NCI-H2107 treated with DMSO at 0.1 percent for 48 hours (cell line): ENCODE results near the gene B4GALT5.
A peak's percentile ranks its signal among the peaks of the same experiment; 100 is the strongest.

Experiments
- DNase-seq: peaks from one replicate; lab custom pipeline; 2025; ENCODE audit not compliant: unreplicated experiment; lab: John Stamatoyannopoulos, UW

The B4GALT5 gene

DNA sequence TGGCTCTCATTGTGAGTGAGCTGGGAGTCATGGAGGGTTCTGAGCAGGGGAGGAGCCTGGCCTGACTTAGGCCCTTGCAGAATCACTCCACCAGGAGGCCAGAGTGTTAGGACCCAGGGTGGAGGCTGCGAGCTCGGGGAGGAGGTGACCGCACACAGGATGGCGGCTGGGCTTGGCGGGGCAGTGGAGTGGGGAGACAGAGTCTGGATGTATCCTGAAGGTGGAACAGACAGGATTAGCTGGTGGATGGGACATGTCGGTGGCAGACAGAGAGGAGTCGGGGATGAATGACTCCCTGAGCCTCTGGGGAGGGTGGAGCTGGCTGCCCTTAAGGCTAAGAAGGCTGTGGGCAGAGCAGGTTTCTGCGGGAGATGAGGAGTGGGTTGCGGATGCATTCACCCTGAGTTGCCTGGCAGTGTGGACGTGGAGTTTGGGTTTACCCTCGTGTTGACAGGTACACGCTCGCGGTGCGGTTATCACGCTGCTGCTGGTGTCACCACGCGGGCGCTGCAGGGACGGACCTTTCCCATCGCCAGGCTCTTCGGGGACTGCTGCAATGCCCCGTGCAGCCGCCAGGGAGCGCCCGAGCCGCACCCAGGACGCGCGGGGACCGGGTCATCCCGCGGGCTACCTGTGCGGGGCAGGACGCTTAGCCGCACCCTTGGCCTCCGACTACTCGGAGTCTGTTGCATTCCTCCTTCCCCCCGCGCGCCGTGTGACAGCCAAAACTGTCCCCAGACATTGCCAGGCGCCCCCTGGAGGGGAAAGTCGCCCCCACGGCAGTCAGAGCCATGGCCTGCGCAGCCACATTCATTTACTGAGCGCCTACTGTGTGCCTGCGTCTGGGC lies 102.8 kb downstream of the B4GALT5 start:
- DNase-seq: peak; percentile 22

DNA sequence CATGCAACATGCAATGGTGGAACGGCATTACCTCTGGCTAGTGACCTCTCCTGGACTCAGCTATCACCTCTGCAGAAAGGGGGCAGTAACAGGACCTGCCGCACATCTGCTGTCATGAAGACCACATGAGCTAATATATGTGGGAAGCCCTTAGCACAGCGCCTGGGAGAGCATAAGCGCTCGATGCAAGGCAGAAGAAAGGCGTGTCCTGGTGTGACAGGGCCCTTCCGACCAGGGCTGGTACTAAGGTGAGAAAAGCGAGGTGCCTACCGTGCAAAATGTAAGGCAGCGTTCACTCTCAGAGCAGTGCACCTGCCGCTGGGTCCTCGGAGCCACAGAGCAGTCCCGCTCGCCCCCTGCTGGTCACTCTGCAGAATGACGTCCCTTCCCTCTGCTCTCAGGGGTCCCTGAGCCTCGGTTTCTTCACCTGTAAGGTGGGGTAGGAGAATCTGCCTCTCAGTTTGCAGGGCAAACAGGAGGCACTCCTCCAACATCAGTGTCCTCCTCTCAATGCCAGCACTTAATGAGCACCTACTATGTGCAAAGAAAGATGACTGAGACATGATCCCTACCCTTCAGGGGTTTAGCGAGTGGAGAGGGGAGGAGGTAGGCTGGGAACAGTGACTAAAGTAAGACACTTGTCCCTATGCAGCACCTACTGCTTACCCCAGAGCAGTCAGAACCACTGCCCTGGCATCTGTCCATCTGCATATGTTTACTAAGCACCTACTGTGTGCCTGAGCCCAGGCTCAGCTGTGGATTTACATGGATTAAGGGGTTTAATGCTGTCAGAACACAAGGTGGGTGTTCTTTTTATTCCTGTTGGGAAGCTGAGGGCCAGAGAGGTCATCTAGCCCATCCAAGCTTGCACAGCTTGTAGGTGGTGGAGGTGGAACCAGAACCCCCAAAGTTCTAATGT lies 104.7 kb downstream of the B4GALT5 start:
- DNase-seq: peak; percentile 57

DNA sequence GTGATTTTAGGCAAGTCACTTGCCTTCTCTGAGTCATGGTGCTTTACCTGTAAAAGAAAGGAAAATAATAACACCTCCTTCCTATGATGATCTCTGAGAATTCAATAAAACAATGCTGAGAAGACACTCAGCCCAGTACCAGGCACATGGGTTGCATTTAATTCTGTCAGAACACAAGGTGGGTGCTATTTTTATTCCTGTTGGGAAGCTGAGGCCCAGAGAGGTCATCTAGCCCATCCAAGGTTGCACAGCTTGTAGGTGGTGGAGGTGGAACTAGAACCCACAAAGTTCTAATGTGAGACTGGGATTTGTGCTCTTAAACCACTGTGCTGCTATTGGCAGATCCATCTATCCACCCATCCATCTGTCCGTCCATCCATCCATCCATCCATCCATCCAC lies 106.1 kb downstream of the B4GALT5 start:
- DNase-seq: no peak

DNA sequence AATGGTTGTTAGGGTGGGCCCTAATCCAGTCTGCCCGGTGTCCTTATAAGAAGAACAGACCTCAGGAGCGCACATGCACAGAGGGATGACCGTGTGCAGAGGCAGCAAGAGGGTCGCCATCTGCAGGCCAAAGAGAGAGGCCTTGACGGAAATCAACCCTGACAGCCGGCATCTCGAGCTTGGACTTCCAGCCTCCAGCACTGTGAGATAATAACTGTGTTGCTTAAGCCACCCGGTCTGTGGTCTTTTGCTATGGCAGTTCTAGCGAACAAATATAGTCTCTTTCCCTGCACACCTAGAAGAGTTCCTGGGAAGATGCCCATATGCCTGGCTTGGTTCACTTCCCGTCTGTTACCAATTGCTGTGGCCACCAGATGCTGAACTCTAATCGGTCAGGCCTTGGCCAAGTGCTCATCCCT lies 110.5 kb downstream of the B4GALT5 start:
- no peak for DNase-seq

DNA sequence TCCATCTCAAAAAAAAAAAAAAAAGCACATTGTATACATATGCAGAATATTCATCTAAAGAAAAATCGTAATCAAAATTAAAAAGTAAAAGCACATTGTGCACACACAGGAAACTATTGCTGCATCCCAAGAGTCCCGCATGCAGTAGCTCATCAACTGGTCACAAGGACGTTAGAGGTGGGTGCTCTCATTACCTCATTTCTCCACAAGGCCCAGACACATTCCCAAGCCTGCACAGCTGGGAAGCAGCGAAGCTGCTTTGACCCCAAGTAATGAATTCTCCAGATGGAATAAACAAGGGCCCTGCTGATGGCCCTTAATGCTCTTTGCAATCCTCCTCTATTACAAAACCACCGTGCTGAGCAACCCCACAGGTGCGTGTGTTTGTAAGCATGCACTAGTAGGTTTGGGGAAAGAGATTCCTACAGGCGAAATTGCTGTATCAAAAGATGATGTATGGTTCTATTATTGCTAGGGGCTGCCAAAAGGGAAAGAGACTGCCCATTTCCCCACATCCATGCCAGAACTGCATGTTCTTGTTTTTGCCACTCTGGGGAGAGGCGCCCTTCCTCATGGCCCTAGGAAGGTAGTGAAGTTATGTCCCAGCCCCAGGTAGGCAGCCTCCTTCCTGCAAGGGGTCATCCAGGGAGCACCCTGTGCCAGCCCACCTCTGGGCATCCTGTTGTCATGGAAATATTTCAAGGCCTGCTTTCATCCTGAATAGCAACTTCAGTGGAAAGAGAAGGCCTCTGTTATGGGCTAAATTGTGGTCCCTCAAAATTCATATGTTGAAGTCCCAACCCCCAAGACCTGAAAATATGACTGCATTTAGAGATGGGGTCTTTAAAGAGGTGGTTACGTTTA lies 111.1 kb downstream of the B4GALT5 start:
- no peak for DNase-seq

DNA sequence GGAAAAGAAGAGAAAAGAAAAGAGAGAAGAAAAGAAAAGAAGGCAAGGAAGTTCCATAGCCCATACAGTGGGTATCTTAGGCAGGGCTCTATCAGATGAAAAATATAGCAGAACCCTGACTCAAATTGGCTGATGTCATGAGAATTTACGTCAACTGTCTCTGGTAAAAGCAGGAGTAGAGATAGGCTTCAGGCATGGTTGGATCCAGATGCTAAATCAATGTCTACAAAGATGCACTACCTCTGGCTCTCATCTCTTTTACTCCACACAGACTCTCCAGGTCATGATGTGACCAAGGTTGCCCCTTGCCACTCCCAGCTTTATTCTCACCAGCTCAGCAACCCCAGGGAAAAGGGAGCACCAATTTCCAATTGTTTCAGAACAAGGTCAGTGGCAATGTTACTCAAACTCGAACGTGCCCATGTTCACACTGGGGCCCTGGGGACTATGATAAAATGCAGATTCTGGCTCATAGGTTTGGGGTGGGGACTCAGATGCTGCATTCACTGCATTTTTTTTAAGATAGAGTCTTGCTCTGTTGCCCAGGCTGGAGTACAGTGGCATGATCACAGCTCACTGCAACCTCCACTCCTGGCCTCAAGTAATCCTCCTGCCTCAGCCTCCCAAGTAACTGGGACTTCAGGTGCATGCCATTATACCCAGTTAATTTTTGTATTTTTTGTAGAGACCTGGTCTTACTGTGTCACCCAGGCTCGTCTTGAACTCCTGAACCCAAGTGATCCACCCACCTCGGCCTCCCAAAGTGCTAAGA lies 112.3 kb downstream of the B4GALT5 start:
- DNase-seq: no peak

DNA sequence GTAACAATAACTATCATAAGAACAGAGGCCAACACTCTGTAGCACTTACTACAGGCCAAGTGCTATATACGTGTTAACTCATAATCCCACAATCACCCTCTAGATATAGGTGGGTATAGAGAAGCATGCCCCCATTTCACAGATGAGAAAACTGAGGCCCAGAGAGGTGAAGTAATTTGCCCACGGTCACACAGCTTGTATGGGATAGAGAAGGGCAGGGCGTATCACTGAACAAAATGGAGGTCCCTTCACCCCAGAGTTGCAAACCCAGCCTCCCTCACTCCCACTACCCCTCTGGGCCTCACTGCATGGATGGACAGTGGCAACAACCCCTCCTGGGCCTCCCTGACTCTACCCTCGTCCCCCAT lies 113.9 kb downstream of the B4GALT5 start:
- DNase-seq: no peak

DNA sequence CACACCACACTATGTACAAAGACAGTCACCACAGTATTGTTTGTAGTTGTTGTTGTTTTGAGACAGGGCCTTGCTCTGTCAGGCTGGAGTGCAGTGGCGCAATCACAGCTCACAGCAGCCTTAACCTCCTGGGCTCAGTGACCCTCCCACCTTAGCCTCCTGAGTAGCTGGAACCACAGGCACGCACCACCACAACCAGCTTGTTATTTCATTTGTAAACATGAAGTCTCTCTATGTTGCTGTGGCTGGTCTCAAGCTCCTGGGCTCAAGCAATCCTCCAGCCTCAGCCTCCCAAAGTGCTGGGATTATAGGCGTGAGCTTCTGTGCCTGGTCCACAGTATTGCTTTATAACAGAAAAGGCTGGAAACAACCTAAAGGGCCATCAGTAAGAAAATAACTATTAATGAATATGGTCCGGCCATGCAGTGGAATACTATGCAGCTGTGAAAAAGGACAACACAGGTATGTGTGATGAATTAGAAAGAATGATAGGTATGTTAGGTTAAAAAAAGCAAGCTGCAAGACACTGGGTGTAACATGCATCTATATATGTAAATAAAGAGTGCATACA lies 115.8 kb downstream of the B4GALT5 start:
- DNase-seq: no peak

DNA sequence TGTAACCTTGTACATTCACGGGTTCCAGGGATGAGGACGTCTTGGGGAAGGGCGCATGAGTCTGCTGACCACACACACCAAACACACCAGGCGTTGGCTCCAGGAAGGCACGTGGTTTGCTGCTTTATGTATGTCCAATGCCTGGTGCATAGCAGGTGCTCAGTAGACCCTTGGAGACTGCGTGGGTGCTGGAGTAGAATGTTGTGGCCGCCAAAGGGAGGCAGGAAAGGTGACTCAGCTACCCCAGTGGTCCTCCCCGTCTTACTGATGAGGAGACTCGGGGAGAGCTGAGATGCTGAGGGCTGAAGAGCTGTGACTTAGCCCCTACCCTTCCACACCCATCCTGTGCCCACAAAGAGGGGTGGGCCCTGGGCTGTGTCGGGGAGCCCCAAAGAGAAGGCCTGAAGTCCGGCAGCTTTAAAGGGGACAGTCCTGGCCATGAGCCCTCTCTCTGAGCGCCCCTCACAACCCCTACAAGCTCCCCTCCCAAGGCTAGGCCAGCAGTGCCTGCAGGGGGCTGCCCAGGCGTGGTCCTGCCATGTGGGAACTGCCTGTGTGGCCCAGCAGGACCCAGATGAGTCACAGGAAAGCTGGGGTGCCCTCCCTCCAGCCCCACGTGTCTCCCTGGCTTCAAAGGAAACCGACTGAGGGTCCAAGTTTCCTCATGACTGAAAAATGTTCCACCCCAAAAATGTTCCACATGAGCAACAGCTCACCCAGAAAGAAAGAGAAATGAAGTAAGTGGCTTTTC lies 117.7 kb downstream of the B4GALT5 start:
- DNase-seq: no peak

DNA sequence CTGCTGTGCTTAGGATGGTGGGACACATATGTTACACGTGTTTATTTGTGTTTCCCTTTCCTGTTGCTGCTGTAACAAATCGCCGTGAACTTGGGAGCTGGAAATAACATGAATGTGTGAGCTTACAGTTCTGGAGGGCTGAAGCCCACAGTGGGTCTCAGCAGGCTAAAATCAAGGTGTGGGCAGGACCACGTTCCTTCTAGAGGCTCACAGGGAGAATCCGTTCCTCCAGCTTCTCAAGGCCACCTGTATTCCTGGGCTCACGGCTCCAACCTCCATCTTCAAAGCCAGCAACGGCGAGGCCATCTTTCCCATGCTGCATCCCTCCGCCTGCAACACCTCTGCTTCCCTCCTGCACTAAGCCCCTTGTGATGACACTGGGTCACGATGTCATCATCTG lies 118.3 kb downstream of the B4GALT5 start:
- no peak for DNase-seq

DNA sequence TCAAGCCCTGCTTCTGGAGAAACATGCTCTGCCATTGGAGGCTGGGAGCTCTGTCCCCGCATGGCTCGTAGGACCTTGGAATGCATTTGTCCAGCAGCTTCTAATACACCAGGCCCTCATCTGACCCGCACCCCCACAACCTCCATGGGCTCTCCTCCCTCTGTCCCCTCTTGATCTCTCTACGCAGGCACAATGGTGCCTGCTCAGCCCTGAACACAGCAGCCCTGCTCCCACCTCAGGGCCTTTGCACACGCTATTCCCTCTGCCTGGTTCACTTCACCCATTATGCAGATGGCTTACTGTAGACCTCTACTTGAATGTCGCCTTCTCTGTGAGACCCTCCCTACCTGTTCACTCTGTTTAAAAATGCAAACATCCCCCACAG lies 118.8 kb downstream of the B4GALT5 start:
- DNase-seq: no peak

DNA sequence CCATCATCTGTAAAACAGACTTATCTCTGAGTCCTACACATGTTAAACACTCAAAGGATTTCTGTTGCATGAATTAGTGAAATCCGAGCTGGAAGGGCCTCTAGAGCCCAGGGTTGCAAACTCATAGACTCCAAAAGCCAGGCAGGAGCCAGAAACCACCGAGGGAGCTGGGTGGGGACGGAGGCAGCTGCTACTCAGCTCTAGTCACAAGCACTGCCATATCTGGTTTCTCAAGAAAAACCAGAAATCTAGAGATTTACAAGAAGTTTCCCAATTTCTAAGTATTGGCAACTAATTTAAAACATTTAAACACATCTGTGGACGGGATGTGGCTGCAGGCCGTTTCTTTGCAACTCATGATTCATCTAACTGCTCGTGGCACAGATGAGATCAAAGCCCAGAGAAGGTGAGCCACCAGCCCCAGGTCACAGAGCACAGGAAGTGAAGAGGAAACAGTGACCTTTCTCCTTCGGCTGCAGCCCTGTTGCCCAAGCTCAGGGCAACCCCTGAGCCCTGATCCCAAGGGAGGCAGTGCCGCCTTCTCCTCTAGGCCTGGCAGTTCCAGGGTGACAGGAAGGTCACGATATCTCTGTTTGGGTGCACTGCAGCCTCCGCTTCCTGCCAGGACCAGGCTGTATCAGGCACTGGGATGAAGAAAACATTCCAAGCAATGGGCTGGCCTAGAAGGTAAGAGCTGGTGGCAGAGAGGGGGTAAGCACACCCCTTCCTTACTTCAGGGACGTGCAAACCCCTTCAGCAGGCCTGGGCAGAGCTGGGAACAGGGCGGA lies 119.3 kb downstream of the B4GALT5 start:
- peak; percentile 60 for DNase-seq

DNA sequence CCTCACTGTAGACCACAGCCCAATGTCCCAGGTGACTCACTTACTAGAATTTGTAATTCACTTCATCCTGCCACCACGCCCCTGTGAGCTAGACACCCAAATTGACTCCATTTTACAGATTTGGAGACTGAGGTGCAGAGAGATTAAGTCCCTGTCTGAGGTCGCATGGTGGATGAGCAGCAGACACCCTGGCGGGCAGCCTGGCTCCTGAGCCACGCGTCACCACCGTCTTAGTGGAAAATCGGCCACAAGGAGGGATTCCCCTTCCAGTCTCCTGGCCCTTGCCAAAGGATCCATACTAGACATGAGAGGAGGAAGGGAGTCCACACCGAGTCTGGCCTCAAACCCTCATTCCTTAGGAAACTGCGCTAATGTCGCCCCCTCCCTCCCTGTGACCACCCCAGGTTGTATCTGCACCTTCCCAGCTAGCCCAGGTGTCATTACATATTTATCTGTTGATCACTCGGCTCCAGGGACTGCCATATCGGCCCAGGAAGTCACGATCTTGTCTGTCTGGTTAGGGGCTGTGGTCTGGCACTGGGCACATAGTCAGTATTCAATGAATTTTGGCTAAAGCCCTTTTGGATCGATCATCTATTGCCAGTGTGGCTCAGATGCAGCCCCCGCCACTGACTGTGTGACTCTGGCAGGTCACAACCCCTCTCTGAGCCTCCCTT lies 120.1 kb downstream of the B4GALT5 start:
- no peak for DNase-seq

DNA sequence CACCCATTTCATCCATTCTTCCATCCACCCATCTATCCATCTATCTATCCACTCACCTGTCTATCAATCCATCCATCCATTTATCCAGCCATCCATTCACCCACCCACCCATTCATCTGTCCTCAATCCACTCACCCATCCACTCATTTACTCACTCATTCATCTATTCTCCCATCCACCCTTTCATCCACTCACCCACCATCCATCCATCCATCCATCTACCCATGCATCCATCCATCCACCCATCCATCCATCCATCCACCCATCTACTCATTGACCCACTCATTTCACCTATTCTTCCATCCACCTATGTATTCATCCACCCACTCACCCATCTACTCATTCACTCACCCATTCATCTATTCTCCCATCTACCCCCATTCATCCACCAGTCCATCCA lies 121.6 kb downstream of the B4GALT5 start:
- no peak for DNase-seq

DNA sequence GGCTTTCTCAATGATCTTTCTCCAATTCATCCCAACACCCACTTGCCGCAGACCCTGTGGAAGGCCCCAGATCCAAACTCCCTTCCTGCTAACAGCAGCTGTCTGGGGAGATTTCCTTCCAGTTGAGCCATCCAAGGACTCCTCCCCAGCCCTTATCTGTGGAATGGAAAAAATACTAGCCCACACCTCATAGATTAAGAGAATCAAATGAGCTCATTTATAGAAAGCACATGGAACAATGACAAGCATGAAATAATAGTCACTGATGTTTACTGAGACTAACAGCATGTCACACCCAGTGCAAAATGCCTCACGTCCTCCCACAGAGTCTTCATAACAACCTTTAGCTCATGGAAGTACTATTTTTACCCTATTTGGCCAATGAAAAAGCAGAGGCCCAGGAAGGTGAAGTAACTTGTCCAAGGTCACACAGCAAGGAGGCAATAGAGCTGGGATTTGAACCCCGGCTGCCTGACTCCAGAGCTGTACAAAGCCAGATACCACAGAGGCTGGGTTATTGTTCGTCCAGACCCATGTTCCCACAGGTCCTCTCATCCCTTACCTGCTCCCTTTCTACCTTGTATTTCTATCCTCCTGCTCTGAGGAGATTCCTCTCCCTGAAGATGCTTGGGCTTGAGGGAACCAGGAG lies 122.3 kb downstream of the B4GALT5 start:
- no peak for DNase-seq

DNA sequence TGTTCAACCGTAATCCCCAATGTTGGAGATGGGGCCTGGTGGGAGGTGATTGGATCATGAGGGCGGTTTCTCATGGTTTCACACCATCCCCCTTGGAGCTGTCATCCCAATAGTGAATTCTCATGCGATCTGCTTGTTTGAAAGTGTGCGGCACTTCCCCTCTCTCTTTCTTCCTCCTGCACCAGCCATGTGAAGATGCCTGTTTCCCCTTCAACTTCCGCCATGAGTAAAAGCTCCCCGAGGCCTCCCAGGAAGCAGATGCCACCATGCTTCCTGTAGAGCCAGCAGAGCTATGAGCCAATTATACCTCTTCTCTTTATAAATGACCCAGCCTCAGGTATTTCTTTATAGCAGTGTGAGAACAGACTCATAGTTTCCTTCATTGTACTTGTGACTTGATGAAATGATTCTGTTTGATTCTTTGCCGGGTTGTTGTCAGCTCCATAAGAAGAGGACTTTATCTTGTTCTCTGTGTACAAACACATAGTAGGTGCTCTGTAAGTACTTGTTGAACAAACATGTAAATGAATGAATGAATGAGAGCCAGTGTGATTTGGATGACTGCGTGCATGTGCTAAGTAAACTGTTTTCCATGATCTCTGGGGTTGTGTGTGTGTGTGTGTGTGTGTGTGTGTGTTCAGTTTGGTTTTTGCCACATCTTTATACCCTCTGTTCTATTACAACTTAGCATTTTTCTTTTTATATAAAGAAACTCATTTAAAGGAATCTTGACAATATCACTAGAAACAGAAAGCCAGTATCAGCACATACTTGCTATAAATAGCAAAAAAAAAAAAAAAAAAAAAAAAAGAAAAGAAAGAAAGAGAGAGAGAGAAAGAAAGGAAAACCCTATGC lies 123.3 kb downstream of the B4GALT5 start:
- DNase-seq: no peak

DNA sequence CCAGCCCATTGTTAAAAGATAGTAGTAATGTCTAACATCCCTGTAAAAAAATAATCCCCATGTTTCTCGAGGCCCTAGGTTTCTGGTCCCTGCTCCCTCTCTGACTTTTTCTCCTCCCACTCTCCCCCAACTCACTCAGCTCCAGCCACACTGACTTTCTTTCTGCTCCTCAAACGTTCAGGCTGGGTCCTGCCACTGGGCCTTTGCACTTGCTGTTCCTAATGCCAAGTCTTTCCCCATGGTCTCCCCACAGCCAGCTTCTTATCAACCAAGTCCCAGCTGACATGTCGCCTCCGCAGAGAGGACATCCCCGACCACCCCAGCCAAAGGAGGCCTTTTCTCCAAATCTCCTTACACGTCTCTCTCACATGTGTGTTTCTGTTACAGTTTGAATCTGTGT lies 123.9 kb downstream of the B4GALT5 start:
- no peak for DNase-seq
